HEK293 (cell line): Measurements from ENCODE around the gene GBX1.

Experiments used
- CTCF ChIP-seq: fragments of 450-650 bp; formaldehyde crosslinking; IDR thresholded peaks from 2 replicates; pipeline ENCODE4 v1.5.1; 2016; ENCODE audit warnings: missing biosample characterization, missing genetic modification characterization
- HOXC10 ChIP-seq: sonication (generic); formaldehyde crosslinking; IDR thresholded peaks from 2 replicates; pipeline ENCODE4 v1.8.1; 2023; ENCODE audit warnings: mild to moderate bottlenecking, missing genetic modification reagents
- PRDM4 ChIP-seq: fragments of 450-650 bp; formaldehyde crosslinking; IDR thresholded peaks from 2 replicates; pipeline ENCODE4 v1.5.1; 2017; ENCODE audit warnings: missing biosample characterization, missing genetic modification characterization
- REPIN1 ChIP-seq: fragments of 450-650 bp; formaldehyde crosslinking; IDR thresholded peaks from 2 replicates; pipeline ENCODE4 v1.5.1; 2017; ENCODE audit warnings: missing biosample characterization, missing genetic modification characterization, low read depth
- ZBTB1 ChIP-seq: fragments of 450-650 bp; formaldehyde crosslinking; IDR thresholded peaks from 2 replicates; pipeline ENCODE4 v1.5.1; 2016; ENCODE audit warnings: missing biosample characterization, missing genetic modification characterization
- ZNF114 ChIP-seq: fragments of 450-650 bp; formaldehyde crosslinking; IDR thresholded peaks from 2 replicates; pipeline ENCODE4 v1.5.0; 2017; ENCODE audit warnings: missing biosample characterization, missing genetic modification characterization
- ZNF138 ChIP-seq: fragments of 450-650 bp; formaldehyde crosslinking; IDR thresholded peaks from 2 replicates; pipeline ENCODE4 v1.5.1; 2016; ENCODE audit warnings: missing biosample characterization, missing genetic modification characterization, borderline replicate concordance
- ZNF473 ChIP-seq: fragments of 450-650 bp; formaldehyde crosslinking; IDR thresholded peaks from 2 replicates; pipeline ENCODE4 v1.5.1; 2017; ENCODE audit warnings: missing biosample characterization, missing genetic modification characterization
- ZNF513 ChIP-seq: fragments of 450-650 bp; IDR thresholded peaks from 2 replicates; pipeline ENCODE4 v1.5.1; 2018; ENCODE audit warnings: missing biosample characterization, missing genetic modification characterization
- ZNF560 ChIP-seq: fragments of 450-650 bp; formaldehyde crosslinking; IDR thresholded peaks from 2 replicates; pipeline ENCODE4 v1.5.1; 2017; ENCODE audit warnings: missing biosample characterization, missing genetic modification characterization, borderline replicate concordance
- ZNF629 ChIP-seq: fragments of 450-650 bp; formaldehyde crosslinking; IDR thresholded peaks from 2 replicates; pipeline ENCODE4 v1.5.1; 2017; ENCODE audit warnings: missing biosample characterization, missing genetic modification characterization
- ZNF660 ChIP-seq: fragments of 450-650 bp; IDR thresholded peaks from 2 replicates; pipeline ENCODE4 v1.5.1; 2018; ENCODE audit warnings: missing biosample characterization, mild to moderate bottlenecking, missing genetic modification characterization
- TF ChIP-seq, protein P1 (sequence below): fragments of 450-650 bp; formaldehyde crosslinking; IDR thresholded peaks from 2 replicates; pipeline ENCODE4 v1.5.1; 2016; ENCODE audit warnings: missing biosample characterization, missing genetic modification characterization

DNA sequence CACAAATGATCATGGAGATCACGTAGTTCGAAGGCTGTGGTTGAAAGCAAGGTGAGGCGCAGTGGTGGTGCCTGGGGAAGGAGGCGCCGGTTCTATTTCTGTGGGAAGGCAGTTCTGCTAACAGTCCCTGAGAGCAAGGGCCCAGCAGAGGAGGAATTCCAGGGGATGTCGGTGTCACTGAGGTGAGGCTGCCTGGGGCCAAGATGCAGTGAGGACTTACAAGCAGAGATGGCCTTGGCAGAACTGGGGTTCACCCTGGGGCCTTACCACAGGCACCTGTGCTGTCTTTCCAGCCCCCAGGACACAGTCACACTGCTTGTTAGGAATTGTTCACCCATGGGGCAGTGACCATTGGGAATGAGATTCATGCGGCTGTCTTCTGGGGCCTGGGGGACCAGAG is 26.7 kb downstream of the GBX1 start:
- TF ChIP-seq CTCF (tag by site-specific recombination) (no peak), ZNF473 (tag by site-specific recombination) (no peak), ZNF138 (tag by site-specific recombination) (no peak), ZNF114 (tag by site-specific recombination) (no peak), ZNF660 (tag by site-specific recombination) (no peak), ZBTB1 (tag by site-specific recombination) (no peak), ZNF629 (no peak), HOXC10 (CRISPR knock-in tag) (no peak), PRDM4 (tag by site-specific recombination) (no peak), REPIN1 (tag by site-specific recombination) (no peak), ZNF513 (tag by site-specific recombination) (no peak), ZNF560 (no peak)
- TF ChIP-seq, protein P1, sequence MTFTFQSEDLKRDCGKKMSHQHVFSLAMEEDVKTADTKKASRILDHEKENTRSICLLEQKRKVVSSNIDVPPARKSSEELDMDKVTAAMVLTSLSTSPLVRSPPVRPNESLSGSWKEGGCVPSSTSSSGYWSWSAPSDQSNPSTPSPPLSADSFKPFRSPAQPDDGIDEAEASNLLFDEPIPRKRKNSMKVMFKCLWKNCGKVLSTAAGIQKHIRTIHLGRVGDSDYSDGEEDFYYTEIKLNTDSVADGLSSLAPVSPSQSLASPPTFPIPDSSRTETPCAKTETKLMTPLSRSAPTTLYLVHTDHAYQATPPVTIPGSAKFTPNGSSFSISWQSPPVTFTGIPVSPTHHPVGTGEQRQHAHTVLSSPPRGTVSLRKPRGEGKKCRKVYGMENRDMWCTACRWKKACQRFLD (tag by site-specific recombination): no peak
